Measurements from ENCODE around the gene AARSD1.

AARSD1 gene

GRCh38 chr17:42964161-42964932 lies at the start of gene AARSD1:
TSS of gene AARSD1 (minus strand) at chr17:42964454. CDS start at chr17:42964440, 14 bp downstream.
- Histone ChIP-seq H4K20me1 (ENCODE audit: control insufficient read depth, insufficient read depth, low read depth, low read length) (no peaks in the 10 kb centered on the region), H3K4me2 (ENCODE audit: low read length) (peak within 1 kb of the TSS; percentile 90), H3K4me3 (ENCODE audit: low read length) (peak within 1 kb of the TSS; percentile 99), H3K9me3 (ENCODE audit: control insufficient read depth, insufficient read depth, low read length) (no peaks in the 10 kb centered on the region), H3K79me2 (ENCODE audit: control insufficient read depth, low read length) (peaks cover 38% of the 10 kb centered on the region), H3K36me3 (ENCODE audit: control insufficient read depth, low read length) (peaks cover 40% of the 10 kb centered on the region), H3K27ac (ENCODE audit: low read depth, low read length) (peak within 1 kb of the TSS; percentile 76), H3K9me2 (replicated peaks; ENCODE audit: control insufficient read depth, low read length) (no peaks in the 10 kb centered on the region), H3K4me1 (ENCODE audit: control insufficient read depth, low read length) (peaks cover 26% of the 10 kb centered on the region), H3F3A (ENCODE audit: control insufficient read depth, insufficient read depth) (peaks cover 7% of the 10 kb centered on the region), H3K27me3 (ENCODE audit: control insufficient read depth, low read length) (no peaks in the 10 kb centered on the region)
- TF ChIP-seq CTCF (IDR thresholded peaks at IDR 0.05; ENCODE audit: low read depth, low read length, poor library complexity, severe bottlenecking) (no peak), EZH2phosphoT487 (IDR thresholded peaks at IDR 0.05; ENCODE audit: borderline replicate concordance, low read length) (no peak)

- TF ChIP-seq CTCF (IDR thresholded peaks at IDR 0.05; ENCODE audit: low read depth, low read length, poor library complexity, severe bottlenecking), result no peak
- no peak for TF ChIP-seq EZH2phosphoT487 (IDR thresholded peaks at IDR 0.05; ENCODE audit: borderline replicate concordance, low read length)
- no peaks in the 10 kb centered on the region for H3K9me2 ChIP-seq (replicated peaks; ENCODE audit: control insufficient read depth, low read length)
- H3K36me3 ChIP-seq (ENCODE audit: control insufficient read depth, low read length), result no peaks in the 10 kb centered on the region
- no peak overlapping the region for H3K4me2 ChIP-seq (ENCODE audit: low read length)
- H3K79me2 ChIP-seq (ENCODE audit: control insufficient read depth, low read length), result no peaks in the 10 kb centered on the region
- no peak overlapping the region for H3K4me3 ChIP-seq (ENCODE audit: low read length)
- H4K20me1 ChIP-seq (ENCODE audit: control insufficient read depth, insufficient read depth, low read depth, low read length), result no peaks in the 10 kb centered on the region
- H3K27ac ChIP-seq (ENCODE audit: low read depth, low read length), result no peak overlapping the region
- no peaks in the 10 kb centered on the region for H3K27me3 ChIP-seq (ENCODE audit: control insufficient read depth, low read length)
- H3F3A ChIP-seq (ENCODE audit: control insufficient read depth, insufficient read depth), result no peaks in the 10 kb centered on the region
- no peaks in the 10 kb centered on the region for H3K9me3 ChIP-seq (ENCODE audit: control insufficient read depth, insufficient read depth, low read length)
- no peaks in the 10 kb centered on the region for H3K4me1 ChIP-seq (ENCODE audit: control insufficient read depth, low read length)
Observed at GRCh38 chr17:43013296-43013695, 49.0 kb upstream of the AARSD1 start.

DNA sequence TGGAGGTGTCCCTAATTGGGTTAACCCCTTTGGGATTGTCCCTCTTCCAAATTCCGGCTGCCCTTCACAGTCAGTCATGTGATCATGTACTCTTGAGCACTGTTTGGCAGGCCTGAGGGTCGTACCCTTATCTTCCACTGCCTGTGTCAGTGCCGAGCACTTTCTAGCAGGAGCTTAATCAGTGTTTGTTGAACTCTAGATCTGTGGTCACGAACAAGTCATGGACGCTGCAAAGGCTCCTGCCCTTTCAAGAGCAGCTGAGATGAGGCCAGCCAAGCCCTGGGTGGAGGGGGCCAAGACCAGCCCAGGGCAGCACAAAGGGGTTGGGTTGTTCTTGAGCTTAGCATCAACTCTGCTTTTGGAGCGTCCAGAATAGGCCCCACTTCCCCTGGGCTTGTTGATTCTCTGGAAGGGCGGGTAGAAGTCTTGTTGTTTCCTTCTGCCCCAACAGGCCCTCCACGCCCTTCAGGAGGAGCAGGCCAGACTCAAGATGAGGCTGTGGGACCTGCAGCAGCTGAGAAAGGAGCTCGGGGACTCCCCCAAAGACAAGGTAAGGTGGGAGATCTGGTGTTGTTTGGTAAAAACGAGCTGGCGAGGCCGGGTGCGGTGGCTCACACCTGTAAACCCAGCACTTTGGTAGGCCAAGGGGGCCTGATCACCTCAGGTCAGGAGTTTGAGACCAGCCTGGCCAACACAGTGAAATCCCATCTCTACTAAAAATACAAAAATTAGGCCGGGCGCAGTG lies 47.6 kb upstream of the AARSD1 start:
- no peaks in the 10 kb centered on the region for H3K9me3 ChIP-seq (ENCODE audit: control insufficient read depth, insufficient read depth, low read length)
- H3K9me2 ChIP-seq (replicated peaks; ENCODE audit: control insufficient read depth, low read length), result no peaks in the 10 kb centered on the region
- H4K20me1 ChIP-seq (ENCODE audit: control insufficient read depth, insufficient read depth, low read depth, low read length), result no peaks in the 10 kb centered on the region
- no peaks in the 10 kb centered on the region for H3F3A ChIP-seq (ENCODE audit: control insufficient read depth, insufficient read depth)
- no peak overlapping the region for H3K27ac ChIP-seq (ENCODE audit: low read depth, low read length)
- H3K36me3 ChIP-seq (ENCODE audit: control insufficient read depth, low read length), result peaks cover 1% of the 10 kb centered on the region; the same call in 1 of the 2 replicates
- no peaks in the 10 kb centered on the region for H3K27me3 ChIP-seq (ENCODE audit: control insufficient read depth, low read length)
- TF ChIP-seq EZH2phosphoT487 (IDR thresholded peaks at IDR 0.05; ENCODE audit: borderline replicate concordance, low read length), result no peak
- no peak for TF ChIP-seq CTCF (IDR thresholded peaks at IDR 0.05; ENCODE audit: low read depth, low read length, poor library complexity, severe bottlenecking)
- no peak overlapping the region for H3K4me2 ChIP-seq (ENCODE audit: low read length)
- no peak overlapping the region for H3K4me3 ChIP-seq (ENCODE audit: low read length)
- peaks cover 2% of the 10 kb centered on the region for H3K4me1 ChIP-seq (ENCODE audit: control insufficient read depth, low read length)
- H3K79me2 ChIP-seq (ENCODE audit: control insufficient read depth, low read length), result no peaks in the 10 kb centered on the region
